ENCODE measurements around the gene TAF10. TPM values are rescaled to one million over a fixed set of nuclear protein-coding genes. Genes with fewer than 3 reads are reported as not detected.

TAF10 gene
- total RNA-seq, 1 experiment from 2014 or later, result 387 TPM

DNA sequence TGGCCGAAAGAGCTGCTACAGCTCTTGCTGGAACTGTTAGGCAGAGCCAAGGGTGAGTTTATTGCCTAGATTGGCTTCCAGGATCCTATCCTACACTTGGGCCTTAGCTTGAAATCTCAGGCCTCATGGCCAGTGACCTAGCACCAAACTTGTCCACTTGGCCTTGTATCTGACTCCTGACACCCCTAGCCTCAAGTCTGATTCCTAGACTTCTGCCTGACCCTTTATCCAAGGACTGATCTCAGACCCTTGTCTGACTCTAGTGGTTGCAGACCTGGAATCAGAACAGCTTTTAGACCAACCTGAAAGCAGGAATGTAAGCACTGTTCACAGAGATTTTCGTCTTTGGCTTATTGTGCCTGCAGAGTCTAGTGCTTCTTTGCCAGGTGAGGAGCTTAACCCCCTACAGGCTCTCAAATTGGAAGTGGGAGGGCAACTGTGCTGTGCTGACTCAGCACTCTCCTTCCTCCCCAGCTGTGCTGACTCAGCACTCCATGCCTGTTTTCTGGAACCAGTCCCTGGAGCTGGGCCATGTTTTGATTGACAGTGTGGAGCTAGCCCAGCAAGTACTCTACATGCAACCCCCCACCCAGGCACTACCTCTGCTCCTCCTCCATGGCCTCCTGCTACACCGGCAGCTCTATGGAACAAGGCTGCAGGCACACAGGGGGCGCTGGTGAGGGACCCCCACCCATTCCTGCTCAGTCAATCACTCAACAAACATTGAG is 43.7 kb downstream of the TAF10 start:
- H3K4me1 ChIP-seq (ENCODE audit: control insufficient read depth, insufficient read depth, low read length), result no peaks in the 10 kb centered on the region
- ChIA-PET POLR2A (no interaction called here), CTCF (interaction anchor here (0.7 kb wide), 1 partner anchor 1636 kb away, joined by 6 read pairs; no protein-coding TSS in a partner anchor)
- intact Hi-C loops (cut with micrococcal nuclease; ENCODE audit: unreplicated experiment), result loop anchor here (10.0 kb wide), 1 partner anchor 726 kb away; no protein-coding TSS in a partner anchor
- no peaks in the 10 kb centered on the region for H3K36me3 ChIP-seq (ENCODE audit: control insufficient read depth, insufficient read depth, low read length)
- in situ Hi-C loops (cut with HindIII; ENCODE audit: low pct_unique_long_range_greater_than_20kb, low sequenced_read_pairs), result no loop called here
- DNase-seq (ENCODE audit: low read depth, low spot score) (no peak), ATAC-seq (0 out of 2 replicates have a peak, but pooled peaks have one; percentile 25)
- no peaks in the 10 kb centered on the region for H3K9me3 ChIP-seq (ENCODE audit: control insufficient read depth, insufficient read depth, low read depth, low read length)
- no peaks in the 10 kb centered on the region for H3K27me3 ChIP-seq (ENCODE audit: control insufficient read depth, insufficient read depth, low read length)
- BruUV-seq (replicated peaks), result no TSS peak
- no peak overlapping the region for H3K4me3 ChIP-seq (ENCODE audit: low read depth in 2 of 2, low read length in 2 of 2)
- H3K27ac ChIP-seq (ENCODE audit: low read length), result no peak overlapping the region
- TF ChIP-seq POLR2AphosphoS5 (IDR thresholded peaks at IDR 0.05; ENCODE audit: low read depth, low read length), result no peak
- TF ChIP-seq REST (IDR thresholded peaks at IDR 0.05; ENCODE audit: insufficient read depth in 1 of 2, low read depth in 2 of 2, low read length in 1 of 2), result no peak
- TF ChIP-seq SIN3A (IDR thresholded peaks at IDR 0.05; ENCODE audit: borderline replicate concordance, insufficient read depth, low read depth, low read length), result no peak
- TF ChIP-seq CTCF (IDR thresholded peaks at IDR 0.05), result no peak
- no peak for TF ChIP-seq TCF7L2 (IDR thresholded peaks at IDR 0.05; ENCODE audit: low read depth, low read length)

DNA sequence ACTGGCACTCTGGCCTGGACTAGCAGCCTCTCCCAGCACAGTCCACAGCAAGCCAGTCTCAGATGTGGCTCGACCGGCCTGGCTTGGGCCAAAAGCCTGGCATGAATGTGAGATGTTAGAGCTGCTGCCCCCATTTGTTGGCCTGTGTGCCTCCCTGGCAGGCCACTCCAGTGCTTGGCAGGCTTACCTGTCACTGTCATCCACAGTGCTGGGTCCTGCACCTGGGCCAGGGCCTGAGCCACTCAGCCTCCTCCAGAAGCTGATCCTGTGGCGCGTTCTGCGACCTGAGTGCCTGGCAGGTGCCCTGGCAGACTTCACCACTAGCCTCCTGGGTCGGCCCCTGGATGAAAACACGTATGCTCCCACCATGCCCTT is 44.7 kb downstream of the TAF10 start:
- no peak for ATAC-seq
- no peak overlapping the region for H3K27ac ChIP-seq (ENCODE audit: low read length)
- intact Hi-C loops (cut with micrococcal nuclease; ENCODE audit: unreplicated experiment) (loop anchor here (10.0 kb wide), 1 partner anchor 727 kb away; no protein-coding TSS in a partner anchor), in situ Hi-C loops (cut with HindIII; ENCODE audit: low pct_unique_long_range_greater_than_20kb, low sequenced_read_pairs) (no loop called here)
- ChIA-PET CTCF (no interaction called here), POLR2A (no interaction called here)
- DNase-seq (ENCODE audit: low read depth, low spot score), result no peak
- no peaks in the 10 kb centered on the region for H3K36me3 ChIP-seq (ENCODE audit: control insufficient read depth, insufficient read depth, low read length)
- no peaks in the 10 kb centered on the region for H3K4me1 ChIP-seq (ENCODE audit: control insufficient read depth, insufficient read depth, low read length)
- H3K9me3 ChIP-seq (ENCODE audit: control insufficient read depth, insufficient read depth, low read depth, low read length), result no peaks in the 10 kb centered on the region
- no peak for TF ChIP-seq POLR2AphosphoS5 (IDR thresholded peaks at IDR 0.05; ENCODE audit: low read depth, low read length)
- TF ChIP-seq TCF7L2 (IDR thresholded peaks at IDR 0.05; ENCODE audit: low read depth, low read length), result no peak
- TF ChIP-seq CTCF (IDR thresholded peaks at IDR 0.05), result no peak
- H3K4me3 ChIP-seq (ENCODE audit: low read depth in 2 of 2, low read length in 2 of 2), result no peak overlapping the region
- H3K27me3 ChIP-seq (ENCODE audit: control insufficient read depth, insufficient read depth, low read length), result no peaks in the 10 kb centered on the region
- BruUV-seq (replicated peaks), result no TSS peak
